Large intestine (tissue), 3 donors: ENCODE data around the gene C1R. TPM values are rescaled to one million over a fixed set of nuclear protein-coding genes. Genes with fewer than 3 reads are reported as not detected.
"Not testable (repeated sequence)": the region's sequence is repeated elsewhere in the genome, so short reads cannot be mapped to it uniquely, and the experiment has no call there.

Experiments
- DNase-seq, 2 donors: peaks; one replicate each; pipeline versions ENCODE4 v3.0.0 to v3.0.0-alpha.2; 2013
- H3K27ac ChIP-seq: one replicate; pipeline ENCODE4 v1.5.1; 2013; ENCODE audit warnings: low read length
- H3K27me3 ChIP-seq: 2 replicates; pipeline ENCODE4 v1.6.1; 2013; ENCODE audit warnings: low read length; ENCODE audit not compliant: control insufficient read depth, insufficient read depth
- H3K36me3 ChIP-seq: 2 replicates; pipeline ENCODE4 v1.6.1; 2013; ENCODE audit warnings: low read length; ENCODE audit not compliant: control insufficient read depth, insufficient read depth
- H3K4me1 ChIP-seq: one replicate; pipeline ENCODE4 v1.6.1; 2013; ENCODE audit warnings: low read length; ENCODE audit not compliant: control insufficient read depth, insufficient read depth
- H3K4me3 ChIP-seq: one replicate; pipeline ENCODE4 v1.5.1; 2013; ENCODE audit warnings: low read length
- H3K9me3 ChIP-seq: one replicate; pipeline ENCODE4 v1.6.1; 2013; ENCODE audit warnings: mild to moderate bottlenecking, low read depth, low read length, moderate library complexity; ENCODE audit not compliant: control insufficient read depth
- WGBS: methylation state at CpG from one replicate; pipeline ENCODE4 v1.1.5; 2013; ENCODE audit warnings: low lambda C conversion rate; ENCODE audit not compliant: insufficient coverage; 5-methylcytosine and 5-hydroxymethylcytosine counted together
- polyA plus RNA-seq: library from polyadenylated mRNA; unstranded; fragments of 120-200 nt; gene quantifications from one replicate; pipeline ENCODE4 v1.2.1, GENCODE V29; 2013

The C1R gene
- polyA plus RNA-seq, 1 donor: 56.5 TPM

DNA sequence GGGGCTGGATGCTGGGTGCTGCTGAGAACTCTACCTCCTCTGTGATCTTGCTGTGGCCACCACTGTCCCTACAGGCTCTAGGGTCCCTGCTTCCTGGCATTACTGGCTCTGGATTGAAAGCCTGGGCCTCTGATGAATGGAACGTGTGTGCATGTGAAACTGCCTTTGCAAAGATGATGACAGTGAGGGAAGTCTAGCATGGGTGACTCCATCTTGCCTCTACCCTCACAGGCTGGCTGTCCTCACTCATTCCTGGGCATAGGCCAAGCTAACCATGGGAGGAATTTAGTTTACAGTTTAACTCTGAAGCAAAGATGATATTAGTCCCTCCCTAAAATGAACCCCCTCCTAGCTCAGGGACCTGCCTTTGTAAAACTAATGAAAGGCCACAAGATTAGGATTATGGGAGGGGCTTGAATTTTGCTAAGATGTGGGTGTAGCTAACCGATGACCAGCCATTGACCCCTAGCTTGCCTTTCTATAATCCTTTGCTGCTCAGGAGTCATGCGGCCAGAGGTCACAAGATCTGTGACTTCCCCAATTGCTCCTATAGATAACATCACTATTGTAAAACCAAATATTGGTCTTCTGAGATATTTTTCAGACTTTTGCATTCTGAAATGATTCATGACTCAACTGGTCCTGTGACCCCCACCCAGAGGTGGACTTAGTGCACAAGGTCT lies 33.9 kb downstream of the C1R start:
- Histone ChIP-seq H3K27ac (no peak overlapping the region), H3K4me3 (no peak overlapping the region), H3K36me3 (no peaks in the 10 kb centered on the region), H3K27me3 (no peaks in the 10 kb centered on the region), H3K9me3 (no peaks in the 10 kb centered on the region), H3K4me1 (no peaks in the 10 kb centered on the region)
- WGBS: no CpG with 5 or more reads among the region's 3 CpGs
- no peak for DNase-seq

DNA sequence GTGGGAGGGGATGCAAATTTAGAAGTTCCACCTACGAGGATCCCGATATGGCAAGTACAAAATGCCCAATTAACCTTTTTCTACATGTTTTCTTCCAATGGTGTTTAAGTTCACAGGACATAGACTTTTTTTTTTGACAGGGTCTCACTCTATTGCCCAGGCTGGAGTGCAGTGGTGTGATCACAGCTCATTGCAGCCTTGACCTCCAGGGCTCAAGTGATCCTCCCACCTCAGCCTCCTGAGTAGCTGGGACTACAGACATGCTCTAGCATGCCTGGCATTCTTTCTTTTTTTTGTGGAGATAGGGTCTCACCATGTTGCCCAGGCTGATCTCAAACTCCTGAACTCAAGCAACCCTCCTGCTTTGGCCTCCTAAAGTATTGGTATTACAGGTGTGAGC lies 36.5 kb downstream of the C1R start:
- not testable (repeated sequence) for H3K27ac ChIP-seq, H3K4me3 ChIP-seq, H3K9me3 ChIP-seq, DNase-seq, H3K4me1 ChIP-seq, H3K36me3 ChIP-seq, H3K27me3 ChIP-seq
- WGBS: no CpG with 5 or more reads among the region's 2 CpGs

DNA sequence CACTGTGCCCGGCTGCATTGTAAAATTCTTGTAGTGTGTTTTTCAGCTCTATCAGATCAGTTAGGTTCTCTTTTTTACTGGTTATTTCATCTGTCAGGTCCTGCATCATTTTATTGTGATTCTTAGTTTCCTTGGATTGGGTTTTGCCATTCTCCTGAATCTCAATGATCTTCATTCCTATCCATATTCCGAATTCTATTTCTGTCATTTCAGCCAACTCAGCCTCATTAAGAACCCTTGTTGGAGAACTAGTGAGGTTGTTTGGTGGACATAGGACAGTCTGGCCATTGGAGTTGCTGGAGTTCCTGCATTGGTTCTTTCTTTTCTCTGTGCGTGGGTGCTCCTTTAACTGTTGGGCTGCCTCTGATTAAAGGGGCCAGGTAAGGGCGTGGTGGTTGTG lies 37.3 kb downstream of the C1R start:
- DNase-seq: no peak
- no peaks in the 10 kb centered on the region for H3K36me3 ChIP-seq
- H3K27ac ChIP-seq: no peak overlapping the region
- no peaks in the 10 kb centered on the region for H3K27me3 ChIP-seq
- H3K9me3 ChIP-seq: no peaks in the 10 kb centered on the region
- H3K4me1 ChIP-seq: no peaks in the 10 kb centered on the region
- H3K4me3 ChIP-seq: no peak overlapping the region
- WGBS: no CpG with 5 or more reads among the region's 4 CpGs

DNA sequence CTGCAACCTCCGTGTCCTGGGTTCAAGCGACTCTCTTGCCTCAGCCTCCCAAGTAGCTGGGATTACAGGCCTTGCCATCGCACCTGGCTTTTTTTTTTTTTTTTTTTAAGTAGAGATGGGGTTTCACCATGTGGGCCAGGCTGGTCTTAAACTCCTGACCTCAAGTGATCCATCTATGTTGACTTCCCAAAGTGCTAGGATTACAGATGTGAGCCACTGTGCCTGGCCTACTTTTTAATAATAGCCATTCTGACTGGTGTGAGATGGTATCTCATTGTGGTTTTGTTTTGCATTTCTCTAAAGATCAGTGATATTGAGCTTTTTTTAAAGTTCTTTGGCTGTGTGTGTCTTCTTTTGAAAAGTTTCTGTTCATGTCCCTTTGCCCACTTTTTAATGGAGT lies 42.3 kb downstream of the C1R start:
- not testable (repeated sequence) for H3K4me1 ChIP-seq, DNase-seq, H3K27ac ChIP-seq, H3K9me3 ChIP-seq, H3K36me3 ChIP-seq, H3K27me3 ChIP-seq, H3K4me3 ChIP-seq
- no CpG with 5 or more reads among the region's 3 CpGs for WGBS

DNA sequence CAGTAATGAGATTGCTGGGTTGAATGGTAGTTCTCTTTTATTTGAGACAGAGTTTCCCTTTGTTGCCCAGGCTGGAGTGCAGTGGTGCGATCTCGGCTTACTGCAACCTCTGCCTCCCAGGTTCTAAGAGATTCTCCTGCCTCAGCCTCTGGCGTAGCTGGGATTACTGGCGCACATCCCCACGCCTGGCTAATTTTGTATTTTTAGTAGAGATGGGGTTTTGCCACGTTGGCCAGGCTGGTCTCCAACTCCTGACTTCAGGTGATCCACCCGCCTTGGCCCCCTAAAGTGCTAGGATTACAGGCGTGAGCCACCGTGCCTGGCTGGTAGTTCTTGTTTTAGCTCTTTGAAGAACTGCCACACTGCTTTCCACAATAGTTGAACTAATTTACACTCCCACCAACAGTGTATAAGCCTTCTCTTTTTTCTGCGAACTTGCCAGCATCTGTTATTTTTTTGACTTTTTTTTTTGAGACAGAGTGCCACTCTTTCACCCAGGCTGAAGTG lies 42.7 kb downstream of the C1R start:
- H3K27ac ChIP-seq, H3K36me3 ChIP-seq, H3K4me1 ChIP-seq, H3K4me3 ChIP-seq, H3K27me3 ChIP-seq, H3K9me3 ChIP-seq, DNase-seq: not testable (repeated sequence)
- 100% methylated on average over 1 of the region's 10 CpGs for WGBS

DNA sequence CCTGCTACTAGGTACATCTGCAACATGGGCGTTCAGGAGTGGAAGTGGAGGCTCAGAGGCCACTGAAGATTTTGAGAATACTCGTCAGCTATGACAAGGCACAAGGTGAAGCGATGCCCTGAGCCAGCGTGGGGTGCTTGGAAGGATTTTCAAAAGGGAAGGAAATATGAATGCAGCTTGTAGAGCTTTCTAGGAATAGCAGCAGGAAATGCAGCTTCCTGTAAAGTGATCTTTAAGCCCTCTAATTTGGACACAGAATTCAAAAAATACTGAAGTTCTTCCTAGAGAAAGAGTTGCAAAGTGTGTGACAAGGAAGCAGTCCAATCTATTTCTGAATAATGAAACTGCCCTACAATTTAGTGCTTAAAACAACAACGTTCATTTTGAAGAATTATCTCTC lies 44.9 kb downstream of the C1R start:
- DNase-seq: no peak

DNA sequence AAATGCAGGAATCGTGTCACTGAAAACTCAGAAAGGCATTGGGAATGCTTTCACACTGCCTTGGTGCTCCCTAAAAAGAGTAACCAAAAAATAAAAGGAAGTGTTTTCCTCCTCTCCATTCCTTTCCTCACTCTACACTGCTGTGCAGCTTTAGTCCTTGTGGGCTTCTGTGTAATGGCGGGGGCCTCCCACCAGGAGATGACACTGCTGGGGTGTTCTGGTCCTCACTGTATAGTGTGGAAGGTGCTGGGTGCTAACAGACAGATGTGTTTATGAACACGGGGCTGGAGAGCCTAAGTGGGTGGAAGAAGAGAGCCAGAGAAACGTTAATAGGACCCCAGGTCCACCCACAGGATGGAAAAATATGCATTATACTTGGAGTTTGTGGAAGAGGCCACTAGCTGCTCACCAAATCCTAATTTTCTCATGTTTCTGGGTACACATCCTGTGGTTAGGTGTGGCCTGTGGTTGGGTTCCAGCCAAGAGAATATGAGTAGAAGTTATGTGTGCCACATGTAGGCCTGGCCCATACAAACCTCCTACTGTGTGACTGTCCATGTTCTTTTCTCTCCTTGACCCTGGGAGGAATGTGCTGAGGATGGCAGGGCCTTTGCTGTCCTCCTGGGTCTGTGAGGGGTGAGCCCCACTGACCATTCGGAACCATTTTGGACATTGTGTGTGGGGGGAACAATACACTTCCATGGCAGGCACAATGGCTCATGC lies 45.7 kb downstream of the C1R start:
- no peaks in the 10 kb centered on the region for H3K27me3 ChIP-seq
- no peak overlapping the region for H3K4me3 ChIP-seq
- DNase-seq: no peak
- H3K36me3 ChIP-seq: no peaks in the 10 kb centered on the region
- no peaks in the 10 kb centered on the region for H3K4me1 ChIP-seq
- H3K9me3 ChIP-seq: no peaks in the 10 kb centered on the region
- no CpG with 5 or more reads among the region's 5 CpGs for WGBS
- no peak overlapping the region for H3K27ac ChIP-seq

More for the DNA sequence above, 44.9 kb downstream of the C1R start:
- no peaks in the 10 kb centered on the region for H3K36me3 ChIP-seq
- H3K4me3 ChIP-seq: no peak overlapping the region
- no CpG with 5 or more reads among the region's 5 CpGs for WGBS
- H3K27me3 ChIP-seq: no peaks in the 10 kb centered on the region
- H3K27ac ChIP-seq: no peak overlapping the region
- H3K4me1 ChIP-seq: no peaks in the 10 kb centered on the region
- no peaks in the 10 kb centered on the region for H3K9me3 ChIP-seq

DNA sequence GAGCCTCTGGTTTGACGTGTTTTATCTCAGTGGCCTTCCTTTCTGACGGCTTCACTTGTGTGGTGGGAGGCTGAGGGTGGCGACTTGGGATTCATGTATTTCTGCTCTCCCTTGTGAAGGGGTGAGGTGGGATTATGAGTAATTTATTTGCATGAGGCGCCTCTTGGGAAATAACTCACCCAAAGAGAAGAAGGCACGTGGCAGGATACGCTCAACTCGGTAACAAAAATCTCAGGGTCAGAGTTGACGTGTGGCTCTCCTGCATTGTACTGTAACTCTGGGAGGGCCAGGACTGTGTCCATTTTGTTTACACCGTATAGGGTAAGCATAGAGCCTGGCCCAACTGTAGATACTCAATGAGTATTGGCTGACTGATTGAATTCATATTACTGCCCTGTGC lies 46.3 kb downstream of the C1R start:
- Histone ChIP-seq H3K27ac (no peak overlapping the region), H3K27me3 (no peaks in the 10 kb centered on the region), H3K36me3 (no peaks in the 10 kb centered on the region), H3K9me3 (no peaks in the 10 kb centered on the region), H3K4me1 (no peaks in the 10 kb centered on the region), H3K4me3 (no peak overlapping the region)
- no peak for DNase-seq
- WGBS: no CpG with 5 or more reads among the region's 9 CpGs

DNA sequence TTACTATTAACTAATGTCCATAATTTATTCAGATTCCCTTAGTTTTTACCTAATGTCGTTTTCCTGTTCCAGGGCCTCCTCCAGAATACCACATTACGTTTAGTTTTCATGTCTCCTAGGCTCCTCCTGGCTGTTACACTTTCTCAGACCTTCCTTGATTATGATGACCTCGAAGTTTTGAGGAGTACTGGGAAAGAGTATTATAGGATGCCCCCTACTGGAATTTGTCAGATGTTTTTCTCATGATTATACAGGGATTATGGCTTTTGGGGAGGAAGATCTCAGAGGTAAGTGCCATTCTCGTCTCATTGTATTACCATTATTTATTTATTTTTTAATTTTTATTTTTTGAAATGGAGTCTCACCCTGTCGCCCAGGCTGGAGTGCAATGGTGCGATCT lies 49.4 kb downstream of the C1R start:
- peak; percentile 37 to 55 for DNase-seq

DNA sequence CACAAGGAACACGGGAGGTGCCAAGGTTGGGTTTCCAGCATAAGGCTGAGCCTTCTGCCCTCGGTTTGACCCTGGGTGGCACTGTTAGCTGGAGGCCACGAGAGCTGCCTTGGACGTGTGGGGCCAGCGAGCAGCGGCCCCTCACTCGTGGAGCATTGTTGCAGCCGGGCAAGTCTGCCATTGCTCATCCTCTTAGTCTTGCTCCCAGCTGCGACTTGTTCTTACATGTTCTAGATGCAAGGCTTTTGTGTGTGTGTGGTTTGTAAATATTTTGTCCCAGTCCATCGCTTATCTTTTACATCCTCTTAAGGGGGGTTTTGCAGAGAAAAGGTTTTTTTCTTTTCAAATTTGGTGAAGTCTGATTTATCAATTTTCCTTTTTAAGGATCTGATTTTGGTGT lies 52.8 kb downstream of the C1R start:
- Histone ChIP-seq H3K9me3 (no peaks in the 10 kb centered on the region), H3K27me3 (no peaks in the 10 kb centered on the region)
- WGBS: 89% methylated on average over 1 of the region's 10 CpGs

More for the DNA sequence above, 49.4 kb downstream of the C1R start:
- no peaks in the 10 kb centered on the region for H3K4me1 ChIP-seq
- no peak overlapping the region for H3K4me3 ChIP-seq
- no peaks in the 10 kb centered on the region for H3K27me3 ChIP-seq
- H3K27ac ChIP-seq: no peak overlapping the region
- H3K9me3 ChIP-seq: no peaks in the 10 kb centered on the region
- WGBS: 43% methylated on average over 3 of the region's 6 CpGs
- H3K36me3 ChIP-seq: no peaks in the 10 kb centered on the region

DNA sequence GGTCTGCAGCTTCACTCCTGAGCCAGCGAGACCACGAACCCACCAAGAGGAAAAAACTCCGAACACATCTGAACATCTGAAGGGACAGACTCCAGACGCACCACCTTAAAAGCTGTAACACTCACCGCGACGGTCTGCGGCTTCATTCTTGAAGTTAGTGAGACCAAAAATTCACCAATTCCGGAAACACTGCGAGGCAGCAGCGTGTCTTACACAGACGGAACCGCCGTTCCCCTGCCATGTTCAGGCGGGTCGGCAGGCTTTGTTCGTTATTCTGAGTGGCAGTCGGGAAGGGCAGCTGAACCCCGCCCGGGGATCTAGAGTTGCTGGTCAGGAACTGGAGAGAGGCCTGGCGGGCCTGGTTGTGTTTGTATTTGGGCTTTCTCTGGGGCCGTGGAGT lies 53.7 kb downstream of the C1R start:
- Histone ChIP-seq H3K9me3 (no peaks in the 10 kb centered on the region), H3K36me3 (no peaks in the 10 kb centered on the region), H3K4me3 (no peak overlapping the region), H3K4me1 (no peaks in the 10 kb centered on the region), H3K27me3 (no peaks in the 10 kb centered on the region), H3K27ac (no peak overlapping the region)
- no CpG with 5 or more reads among the region's 22 CpGs for WGBS
- no peak for DNase-seq

More for the DNA sequence above, 52.8 kb downstream of the C1R start:
- no peaks in the 10 kb centered on the region for H3K36me3 ChIP-seq
- no peaks in the 10 kb centered on the region for H3K4me1 ChIP-seq
- H3K4me3 ChIP-seq: no peak overlapping the region
- DNase-seq: no peak
- no peak overlapping the region for H3K27ac ChIP-seq
